ENCODE results near the gene BACH2. TPM values are rescaled to one million over a fixed set of nuclear protein-coding genes. Genes with fewer than 3 reads are reported as not detected.

Gene BACH2
- total RNA-seq, 1 donor from 2014 or later, result 3.9 TPM

DNA sequence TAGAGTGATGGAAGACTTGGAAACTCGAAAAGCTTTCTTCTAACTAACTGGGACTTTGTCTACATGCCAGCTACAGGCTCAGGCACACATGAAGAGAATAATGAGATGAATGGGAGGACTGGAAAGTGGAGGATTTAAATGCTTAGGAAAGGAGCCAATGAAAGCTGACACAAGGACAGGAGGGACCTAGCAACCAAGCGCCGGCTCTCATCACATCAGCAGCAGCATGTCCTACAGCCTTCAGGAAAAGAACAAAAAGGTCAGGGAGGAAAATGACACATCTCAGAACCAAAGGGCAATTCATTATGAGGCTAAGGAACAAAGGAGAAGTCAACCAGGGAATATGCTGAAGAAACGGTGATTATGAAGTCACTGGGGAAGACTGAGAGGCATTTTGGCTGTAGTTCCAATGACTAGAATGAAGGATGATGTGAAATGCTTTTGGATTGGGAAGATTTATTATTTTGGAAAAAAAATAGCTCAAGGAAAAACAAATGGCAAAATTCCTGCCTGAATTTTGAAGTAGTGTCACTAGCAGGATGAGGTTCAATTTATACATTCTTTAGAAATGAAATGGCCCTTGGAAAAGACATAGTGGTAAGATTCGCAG is 5.7 kb downstream of the BACH2 start:
- Histone ChIP-seq H3K4me3 (no peak overlapping the region), H3K27ac (no peak overlapping the region), H3K9me3 (ENCODE audit: low read depth) (no peaks in the 10 kb centered on the region), H3F3A (ENCODE audit: low read depth) (peaks cover 14% of the 10 kb centered on the region), H3K4me1 (peaks cover 43% of the 10 kb centered on the region), H4K20me1 (ENCODE audit: low read depth) (peaks cover 32% of the 10 kb centered on the region), H3K79me2 (ENCODE audit: low read depth) (no peaks in the 10 kb centered on the region), H3K9ac (no peak overlapping the region), H3K4me2 (no peak overlapping the region), H3K27me3 (peaks cover 33% of the 10 kb centered on the region), H2AFZ (replicated peaks) (no peak overlapping the region), H3K36me3 (no peaks in the 10 kb centered on the region)
- Mint-ChIP-seq H3K36me3 (peaks cover 10% of the 10 kb centered on the region), H3K4me3 (no peak overlapping the region), H3K27me3 (ENCODE audit: insufficient read depth, low read depth) (peaks cover 14% of the 10 kb centered on the region), H3K4me1 (peaks cover 78% of the 10 kb centered on the region), H3K9me3 (peaks cover 7% of the 10 kb centered on the region), H3K27ac (no peak overlapping the region)
- TF ChIP-seq, protein P1, sequence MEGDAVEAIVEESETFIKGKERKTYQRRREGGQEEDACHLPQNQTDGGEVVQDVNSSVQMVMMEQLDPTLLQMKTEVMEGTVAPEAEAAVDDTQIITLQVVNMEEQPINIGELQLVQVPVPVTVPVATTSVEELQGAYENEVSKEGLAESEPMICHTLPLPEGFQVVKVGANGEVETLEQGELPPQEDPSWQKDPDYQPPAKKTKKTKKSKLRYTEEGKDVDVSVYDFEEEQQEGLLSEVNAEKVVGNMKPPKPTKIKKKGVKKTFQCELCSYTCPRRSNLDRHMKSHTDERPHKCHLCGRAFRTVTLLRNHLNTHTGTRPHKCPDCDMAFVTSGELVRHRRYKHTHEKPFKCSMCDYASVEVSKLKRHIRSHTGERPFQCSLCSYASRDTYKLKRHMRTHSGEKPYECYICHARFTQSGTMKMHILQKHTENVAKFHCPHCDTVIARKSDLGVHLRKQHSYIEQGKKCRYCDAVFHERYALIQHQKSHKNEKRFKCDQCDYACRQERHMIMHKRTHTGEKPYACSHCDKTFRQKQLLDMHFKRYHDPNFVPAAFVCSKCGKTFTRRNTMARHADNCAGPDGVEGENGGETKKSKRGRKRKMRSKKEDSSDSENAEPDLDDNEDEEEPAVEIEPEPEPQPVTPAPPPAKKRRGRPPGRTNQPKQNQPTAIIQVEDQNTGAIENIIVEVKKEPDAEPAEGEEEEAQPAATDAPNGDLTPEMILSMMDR (IDR thresholded peaks at IDR 0.05), result no peak
- TF ChIP-seq EZH2phosphoT487 (IDR thresholded peaks at IDR 0.05), result no peak
- no peak for TF ChIP-seq EZH2 (IDR thresholded peaks at IDR 0.05)
- no peak for DNase-seq (ENCODE audit: low spot score)

DNA sequence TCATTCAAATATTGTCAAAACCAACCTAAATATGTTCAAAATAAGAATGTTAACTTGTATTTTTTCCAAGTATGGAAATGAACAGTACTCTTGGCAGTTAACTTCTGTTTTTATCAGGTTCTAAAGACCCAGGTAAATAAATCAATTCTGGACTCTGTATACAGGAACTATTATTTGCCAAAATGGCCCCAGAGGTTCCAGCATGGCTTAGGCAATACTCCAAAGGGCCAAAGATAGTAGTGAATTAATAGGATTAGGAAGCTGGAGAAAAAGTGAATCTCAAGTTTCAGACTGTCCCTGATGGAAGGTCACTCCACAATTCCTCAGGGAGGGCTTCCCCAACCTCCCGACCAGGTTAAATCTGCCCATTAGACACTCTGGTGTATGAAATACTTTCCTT is 6.7 kb downstream of the BACH2 start:
- peaks cover 23% of the 10 kb centered on the region for H4K20me1 ChIP-seq (ENCODE audit: low read depth)
- H3K4me1 ChIP-seq, result peaks cover 52% of the 10 kb centered on the region
- no peak for DNase-seq (ENCODE audit: low spot score)
- H3K9me3 Mint-ChIP-seq, result peaks cover 7% of the 10 kb centered on the region
- peaks cover 10% of the 10 kb centered on the region for H3K36me3 Mint-ChIP-seq
- no peak overlapping the region for H3K4me2 ChIP-seq
- H3K27me3 ChIP-seq, result peaks cover 23% of the 10 kb centered on the region
- H3K27me3 Mint-ChIP-seq (ENCODE audit: insufficient read depth, low read depth), result peaks cover 12% of the 10 kb centered on the region
- TF ChIP-seq EZH2 (IDR thresholded peaks at IDR 0.05) (no peak), EZH2phosphoT487 (IDR thresholded peaks at IDR 0.05) (no peak)
- TF ChIP-seq, protein P1 (IDR thresholded peaks at IDR 0.05), result no peak
- H3K9me3 ChIP-seq (ENCODE audit: low read depth), result no peaks in the 10 kb centered on the region
- no peak overlapping the region for H3K4me3 Mint-ChIP-seq
- H3K79me2 ChIP-seq (ENCODE audit: low read depth), result no peaks in the 10 kb centered on the region
- H3K27ac Mint-ChIP-seq, result peak overlapping the region; percentile 36
- H3K4me3 ChIP-seq, result no peak overlapping the region
- peaks cover 88% of the 10 kb centered on the region for H3K4me1 Mint-ChIP-seq
- H3K27ac ChIP-seq, result no peak overlapping the region
- peaks cover 22% of the 10 kb centered on the region for H3F3A ChIP-seq (ENCODE audit: low read depth)
- no peak overlapping the region for H2AFZ ChIP-seq (replicated peaks)
- no peaks in the 10 kb centered on the region for H3K36me3 ChIP-seq
- no peak overlapping the region for H3K9ac ChIP-seq

- H3K79me2 ChIP-seq (ENCODE audit: low read depth), result no peaks in the 10 kb centered on the region
- H3K4me3 Mint-ChIP-seq, result no peak overlapping the region
- H3K9me3 Mint-ChIP-seq, result peaks cover 7% of the 10 kb centered on the region
- no peaks in the 10 kb centered on the region for H3K36me3 ChIP-seq
- H3F3A ChIP-seq (ENCODE audit: low read depth), result peaks cover 26% of the 10 kb centered on the region
- H4K20me1 ChIP-seq (ENCODE audit: low read depth), result peaks cover 12% of the 10 kb centered on the region
- H3K27me3 Mint-ChIP-seq (ENCODE audit: insufficient read depth, low read depth), result peaks cover 9% of the 10 kb centered on the region
- no peak overlapping the region for H3K9ac ChIP-seq
- TF ChIP-seq EZH2phosphoT487 (IDR thresholded peaks at IDR 0.05) (no peak), EZH2 (IDR thresholded peaks at IDR 0.05) (no peak)
- TF ChIP-seq, protein P1 (IDR thresholded peaks at IDR 0.05), result no peak
- peaks cover 10% of the 10 kb centered on the region for H3K36me3 Mint-ChIP-seq
- H3K4me3 ChIP-seq, result no peak overlapping the region
- peaks cover 8% of the 10 kb centered on the region for H3K27me3 ChIP-seq
- peaks cover 51% of the 10 kb centered on the region for H3K4me1 ChIP-seq
- H3K27ac ChIP-seq, result no peak overlapping the region
- no peak overlapping the region for H3K27ac Mint-ChIP-seq
- H3K9me3 ChIP-seq (ENCODE audit: low read depth), result no peaks in the 10 kb centered on the region
- H2AFZ ChIP-seq (replicated peaks), result no peak overlapping the region
- peak; percentile 64 for DNase-seq (ENCODE audit: low spot score)
- H3K4me1 Mint-ChIP-seq, result peaks cover 84% of the 10 kb centered on the region
- peak overlapping the region; percentile 15 for H3K4me2 ChIP-seq
Measured at GRCh38 chr6:90288404-90288803, 8.2 kb downstream of the BACH2 start.

Data from neural progenitor cell (in vitro differentiated cells).